Fibroblast of skin of back (primary cell): ENCODE results near the gene TXNL1.
A peak's percentile ranks its signal among the peaks of the same experiment; 100 is the strongest.
"Not testable (repeated sequence)": the region's sequence is repeated elsewhere in the genome, so short reads cannot be mapped to it uniquely, and the experiment has no call there.

ENCODE experiments used
- DNase-seq: peaks from one replicate; pipeline ENCODE4 v3.0.0-alpha.2; 2013

TXNL1 gene

GRCh38 chr18:56643381-56643780, 5.0 kb upstream of the TXNL1 start:
- DNase-seq: no peak

- DNase-seq: peak; percentile 48
These were observed 3.4 kb upstream of the TXNL1 start for GRCh38 chr18:56641714-56642337.

- no peak for DNase-seq
These were observed 1.2 kb upstream of the TXNL1 start for GRCh38 chr18:56639571-56639970.

DNA sequence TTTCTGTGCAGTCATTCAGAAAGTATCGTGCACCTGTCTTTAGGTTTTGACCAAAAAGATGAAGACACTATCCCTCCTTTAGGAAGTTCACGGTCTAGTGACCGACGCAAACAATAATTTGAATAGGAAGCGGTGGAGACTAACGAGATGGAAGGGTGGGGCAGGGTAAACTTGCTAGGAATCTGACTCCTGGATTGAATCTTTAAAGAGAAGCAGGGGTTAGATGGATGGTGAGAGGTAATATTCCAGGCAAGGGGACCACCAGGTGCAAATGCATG, 651 bp upstream of the TXNL1 start:
- no peak for DNase-seq

- DNase-seq: peak; percentile 4
These were observed 621 bp downstream of the TXNL1 start for GRCh38 chr18:56637711-56638231.

- peak; percentile 6 for DNase-seq
These were observed 1.2 kb downstream of the TXNL1 start for GRCh38 chr18:56637176-56637575.

- DNase-seq: no peak
These were observed 3.4 kb downstream of the TXNL1 start for GRCh38 chr18:56635007-56635406.

DNA sequence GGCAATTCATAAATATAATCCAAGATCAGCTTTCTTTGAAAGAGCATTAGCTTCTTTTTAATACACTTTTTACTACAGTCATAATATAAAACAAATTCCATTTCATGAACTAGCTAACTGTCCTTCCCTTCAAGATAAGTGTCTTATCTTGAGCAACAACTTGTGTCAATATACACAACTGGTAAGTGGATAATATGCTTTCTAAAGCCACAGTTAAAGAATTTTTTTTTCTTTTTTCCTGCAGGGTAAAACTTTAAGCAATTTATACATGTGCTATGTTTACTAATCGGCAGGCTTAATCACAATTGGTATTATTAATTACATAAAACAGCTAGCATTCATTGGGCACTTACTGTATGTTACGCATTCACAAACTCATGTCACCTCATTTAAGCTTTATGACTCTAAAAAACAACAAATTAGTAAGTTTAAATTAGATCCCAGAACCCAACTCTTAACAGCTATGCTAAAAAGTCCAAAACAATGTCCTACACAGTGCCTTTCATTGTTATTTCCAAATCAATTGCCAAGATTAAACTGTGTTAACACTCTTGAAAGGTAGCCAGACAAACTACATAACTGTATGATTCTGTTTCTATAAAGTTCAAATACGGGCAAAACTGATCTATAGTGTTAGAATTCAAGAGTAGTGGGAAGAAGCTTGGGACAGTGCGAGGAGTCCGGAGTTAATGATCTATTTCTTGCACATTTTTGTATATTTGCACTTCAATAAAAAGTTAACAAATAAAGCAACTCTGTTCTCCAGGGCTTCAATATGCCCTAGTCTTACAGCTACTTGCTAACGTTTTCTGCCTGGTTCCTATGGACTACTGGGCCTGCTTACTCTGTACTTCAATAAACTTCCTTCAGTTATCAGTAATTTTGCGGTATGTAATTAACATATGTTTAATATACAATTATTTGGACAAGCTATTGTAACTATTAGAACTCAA, 6.0 kb downstream of the TXNL1 start:
- no peak for DNase-seq

DNA sequence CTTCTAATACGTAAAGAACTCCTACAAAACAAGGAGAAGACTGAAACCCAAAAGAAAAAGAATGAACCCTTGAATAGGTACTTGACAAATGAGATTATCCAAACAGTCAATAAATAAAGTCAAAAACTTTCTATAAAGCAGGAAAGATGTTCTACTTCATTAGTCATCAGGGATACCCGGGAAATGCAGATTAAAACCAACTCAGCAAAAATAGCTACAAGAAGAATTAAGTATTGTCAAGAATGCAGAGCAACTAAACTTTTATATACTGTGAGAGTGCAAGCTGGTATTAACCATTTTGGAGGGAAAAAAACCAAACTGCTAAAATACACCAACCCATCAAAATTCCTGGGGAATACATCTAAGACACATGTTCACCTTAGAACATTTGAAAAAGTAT, 10.4 kb downstream of the TXNL1 start:
- DNase-seq: peak; percentile 7

DNA sequence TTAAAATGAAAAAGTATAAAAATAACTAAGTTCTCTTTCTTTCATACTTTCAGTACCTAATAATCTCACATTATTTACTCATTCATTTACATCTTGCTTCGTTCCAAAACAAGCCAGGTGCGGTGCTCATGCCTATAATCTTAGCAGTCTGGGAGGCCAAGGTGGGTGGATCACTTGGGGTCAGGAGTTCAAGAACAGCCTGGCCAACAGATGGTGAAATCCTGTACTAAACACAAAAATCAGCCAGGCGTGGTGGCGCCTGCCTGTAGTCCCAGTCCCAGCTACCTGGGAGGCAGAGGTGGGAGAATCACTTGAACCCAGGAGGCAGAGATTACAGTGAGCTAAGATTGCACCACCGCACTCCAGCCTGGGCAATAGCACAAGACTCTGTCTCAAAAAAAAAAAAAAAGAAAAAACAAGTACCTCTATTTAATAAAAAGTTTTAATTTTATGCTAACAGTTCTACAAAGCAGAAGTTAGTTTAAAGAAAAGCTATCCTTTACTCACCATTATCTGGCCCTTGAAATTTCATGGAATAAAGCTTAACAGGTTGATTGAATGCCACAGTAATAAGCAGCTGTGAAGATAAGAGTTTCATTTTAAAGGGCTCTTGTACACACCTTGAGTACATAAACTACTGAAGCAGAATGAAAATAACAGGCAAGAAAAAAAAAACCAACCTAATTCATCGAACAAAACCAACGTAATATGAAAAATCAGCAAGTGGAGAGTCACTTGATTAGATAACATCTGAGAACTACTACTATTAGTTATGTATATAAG, 22.5 kb downstream of the TXNL1 start:
- no peak for DNase-seq

DNA sequence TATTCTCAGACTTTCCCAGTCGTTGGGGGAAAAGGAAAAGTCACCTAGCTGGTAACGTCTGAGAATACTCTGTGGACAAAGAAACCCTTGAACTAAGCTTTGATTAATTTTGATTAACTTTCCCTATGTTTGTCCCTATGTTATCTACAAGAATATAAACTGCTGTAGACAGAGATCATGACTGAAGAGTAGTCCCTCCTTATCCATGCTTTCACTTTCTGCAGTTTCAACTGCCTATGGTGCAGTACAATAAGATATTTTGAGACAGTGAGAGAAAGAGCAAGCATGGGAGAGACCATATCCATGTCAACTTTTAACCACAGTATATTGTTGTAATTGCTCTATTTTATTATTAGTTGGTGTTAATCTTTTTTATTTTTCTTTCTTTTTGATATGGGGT, 31.8 kb downstream of the TXNL1 start:
- no peak for DNase-seq

DNA sequence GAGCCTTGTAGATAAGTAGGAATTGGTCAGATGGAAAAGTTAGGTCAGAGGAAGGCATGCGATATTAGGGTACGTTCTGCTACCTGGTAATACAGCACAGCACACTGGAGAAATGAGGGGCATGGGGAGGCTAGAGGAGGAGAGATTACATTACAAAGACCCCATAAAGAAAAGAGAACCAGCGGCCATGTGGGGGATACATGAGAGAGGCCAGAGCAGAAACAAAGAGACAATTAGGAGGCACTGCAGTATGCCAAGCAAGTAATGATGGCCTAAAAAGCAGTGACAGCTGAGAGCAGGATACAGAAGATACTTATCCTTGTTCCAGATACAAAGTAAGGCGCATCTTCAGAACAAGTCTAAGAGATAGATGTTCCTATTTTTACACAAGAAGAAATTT, 40.0 kb downstream of the TXNL1 start:
- no peak for DNase-seq

DNA sequence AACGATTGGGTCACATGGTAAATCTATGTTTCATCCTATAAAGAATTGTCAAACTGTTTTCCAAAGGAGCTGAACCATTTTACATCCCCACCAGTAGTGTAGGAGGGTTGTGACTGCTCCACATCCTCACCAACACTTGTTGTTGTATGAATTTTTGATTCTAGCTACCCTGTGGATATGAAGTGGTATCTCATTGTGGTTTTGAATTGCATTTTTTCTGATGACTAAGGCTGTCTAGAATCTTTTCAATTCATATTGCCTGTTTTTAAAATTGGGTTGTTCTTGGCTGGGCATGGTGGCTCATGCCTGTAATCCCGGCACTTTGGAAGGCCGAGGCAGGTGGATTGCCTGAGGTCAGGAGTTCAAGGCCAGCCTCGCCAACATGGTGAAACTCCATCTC, 44.5 kb downstream of the TXNL1 start:
- DNase-seq: peak; percentile 72

GRCh38 chr18:56580026-56580425, 58.4 kb downstream of the TXNL1 start:
- no peak for DNase-seq

GRCh38 chr18:56579451-56579850, 58.9 kb downstream of the TXNL1 start:
- no peak for DNase-seq

- DNase-seq: peak; percentile 37
These were observed 61.4 kb downstream of the TXNL1 start for GRCh38 chr18:56576826-56577573.

DNA sequence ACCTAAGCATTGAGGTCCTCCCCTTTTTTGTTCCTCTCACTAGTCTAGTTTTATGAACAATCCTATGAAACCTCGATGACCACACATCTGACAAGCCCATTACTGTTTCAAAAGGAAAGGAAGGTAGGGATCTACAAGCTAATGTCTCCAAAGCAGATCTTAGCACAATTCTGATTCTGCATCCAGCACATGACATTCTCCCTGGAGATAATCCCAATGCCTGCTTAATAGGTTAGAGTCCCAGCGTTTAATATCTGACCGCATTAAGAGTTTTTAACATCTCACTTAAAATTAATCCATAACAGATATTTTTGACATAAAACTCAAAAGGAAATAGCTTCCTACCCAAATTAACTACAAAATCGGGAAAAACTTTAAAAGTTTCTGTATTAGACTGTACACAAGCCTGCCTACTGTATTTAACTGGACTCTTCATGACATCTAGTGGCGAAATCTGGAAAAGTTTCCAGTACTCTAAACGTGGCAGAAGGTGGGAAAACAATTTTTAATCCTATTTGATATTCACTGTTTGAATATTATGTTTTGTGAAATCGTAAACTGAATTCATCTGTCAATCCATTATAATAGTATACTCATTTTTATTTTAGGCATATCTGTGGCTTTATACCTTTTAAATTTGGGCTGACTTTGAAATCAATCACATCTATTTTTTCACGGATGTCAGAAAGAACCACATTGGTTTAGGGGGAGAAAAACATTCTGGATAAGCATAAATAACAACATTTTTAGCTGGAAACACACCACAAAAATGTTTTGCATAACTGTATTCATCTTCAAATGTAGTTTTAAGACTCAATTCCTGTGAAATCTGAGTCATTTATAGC, 62.4 kb downstream of the TXNL1 start:
- peak; percentile 70 for DNase-seq

GRCh38 chr18:56574861-56575260, 63.5 kb downstream of the TXNL1 start:
- no peak for DNase-seq

GRCh38 chr18:56572267-56572666, 66.1 kb downstream of the TXNL1 start:
- not testable (repeated sequence) for DNase-seq

- DNase-seq: no peak
These were observed 67.4 kb downstream of the TXNL1 start for GRCh38 chr18:56570978-56571377.

- DNase-seq: no peak
These were observed 69.0 kb downstream of the TXNL1 start for GRCh38 chr18:56569416-56569815.

- no peak for DNase-seq
These were observed 69.4 kb downstream of the TXNL1 start for GRCh38 chr18:56568986-56569385.
